Measurements from ENCODE around the gene LCNL1.

LCNL1 gene

GRCh38 chr9:137022662-137023008 is 39.8 kb downstream of the LCNL1 start:
- H3K36me3 ChIP-seq = peaks cover 4 to 32% (median 6%) of the 10 kb centered on the region in 3 donors
- TF ChIP-seq, protein P1, sequence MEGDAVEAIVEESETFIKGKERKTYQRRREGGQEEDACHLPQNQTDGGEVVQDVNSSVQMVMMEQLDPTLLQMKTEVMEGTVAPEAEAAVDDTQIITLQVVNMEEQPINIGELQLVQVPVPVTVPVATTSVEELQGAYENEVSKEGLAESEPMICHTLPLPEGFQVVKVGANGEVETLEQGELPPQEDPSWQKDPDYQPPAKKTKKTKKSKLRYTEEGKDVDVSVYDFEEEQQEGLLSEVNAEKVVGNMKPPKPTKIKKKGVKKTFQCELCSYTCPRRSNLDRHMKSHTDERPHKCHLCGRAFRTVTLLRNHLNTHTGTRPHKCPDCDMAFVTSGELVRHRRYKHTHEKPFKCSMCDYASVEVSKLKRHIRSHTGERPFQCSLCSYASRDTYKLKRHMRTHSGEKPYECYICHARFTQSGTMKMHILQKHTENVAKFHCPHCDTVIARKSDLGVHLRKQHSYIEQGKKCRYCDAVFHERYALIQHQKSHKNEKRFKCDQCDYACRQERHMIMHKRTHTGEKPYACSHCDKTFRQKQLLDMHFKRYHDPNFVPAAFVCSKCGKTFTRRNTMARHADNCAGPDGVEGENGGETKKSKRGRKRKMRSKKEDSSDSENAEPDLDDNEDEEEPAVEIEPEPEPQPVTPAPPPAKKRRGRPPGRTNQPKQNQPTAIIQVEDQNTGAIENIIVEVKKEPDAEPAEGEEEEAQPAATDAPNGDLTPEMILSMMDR (IDR thresholded peaks at IDR 0.05) = no peak
- H3K9me3 ChIP-seq = no peaks in the 10 kb centered on the region
- no peak for DNase-seq
- no peak overlapping the region for H3K4me3 ChIP-seq
- H3K27ac ChIP-seq = no peak overlapping the region
- H3K27me3 ChIP-seq = no peaks in the 10 kb centered on the region
- intact Hi-C loops (cut with DNase I; ENCODE audit: low total_unique reads) = no loop called here
- peaks cover 0 to 23% (median 13%) of the 10 kb centered on the region in 4 donors for H3K4me1 ChIP-seq

DNA sequence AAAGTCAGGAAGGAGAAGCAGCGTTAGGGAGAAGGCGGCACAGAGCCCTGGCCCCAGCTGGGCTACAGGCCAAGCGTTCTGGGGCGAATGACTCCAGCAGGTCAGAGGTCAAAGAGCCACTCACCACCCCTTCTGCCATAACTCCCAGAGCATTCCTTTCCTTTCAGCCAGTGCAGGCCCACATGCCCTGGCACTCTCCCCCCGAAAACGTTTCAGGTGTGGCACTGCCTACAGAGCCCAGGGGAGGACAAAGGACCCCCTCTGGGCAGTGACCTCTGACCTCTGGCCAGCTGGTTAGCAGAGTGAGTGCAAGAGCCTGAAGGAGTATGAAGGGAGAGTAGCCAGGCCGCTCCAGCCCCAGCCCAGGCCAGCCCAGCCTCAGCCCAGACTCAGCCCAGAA is 40.4 kb downstream of the LCNL1 start:
- TF ChIP-seq, protein P1 (IDR thresholded peaks at IDR 0.05) = no peak
- intact Hi-C loops (cut with DNase I; ENCODE audit: low total_unique reads) = no loop called here
- no peaks in the 10 kb centered on the region for H3K27me3 ChIP-seq
- DNase-seq = no peak
- no peak overlapping the region for H3K4me3 ChIP-seq
- H3K27ac ChIP-seq = no peak overlapping the region
- H3K9me3 ChIP-seq = no peaks in the 10 kb centered on the region
- H3K4me1 ChIP-seq = peaks cover 0 to 24% (median 13%) of the 10 kb centered on the region in 4 donors
- H3K36me3 ChIP-seq = peaks cover 0 to 27% (median under 1%) of the 10 kb centered on the region in 3 donors

DNA sequence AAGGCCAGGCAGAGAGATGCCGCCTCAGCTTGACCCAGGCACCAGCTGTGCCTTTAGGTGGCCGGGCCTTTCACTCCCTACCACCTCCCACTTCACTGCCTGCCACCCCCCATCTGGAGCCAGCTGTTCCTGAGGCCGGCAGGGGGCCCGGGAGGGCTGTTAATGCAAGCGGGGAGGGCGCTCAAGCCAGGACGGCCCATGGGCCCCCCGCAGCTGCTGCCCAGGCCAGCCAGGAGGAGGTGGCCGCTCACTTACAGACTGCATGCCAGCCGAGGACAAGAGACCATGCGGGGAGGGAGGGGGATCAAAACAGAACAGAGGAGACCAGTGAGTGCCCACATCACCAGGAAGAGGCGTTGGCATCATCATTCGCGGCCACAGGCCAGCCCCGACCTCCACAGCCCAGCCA is 40.8 kb downstream of the LCNL1 start:
- TF ChIP-seq, protein P1 (IDR thresholded peaks at IDR 0.05) = no peak
- H3K9me3 ChIP-seq = no peaks in the 10 kb centered on the region
- peaks cover 0 to 26% (median 0%) of the 10 kb centered on the region in 3 donors for H3K36me3 ChIP-seq
- DNase-seq = no peak
- H3K27ac ChIP-seq = no peak overlapping the region
- intact Hi-C loops (cut with DNase I; ENCODE audit: low total_unique reads) = no loop called here
- peaks cover 0 to 27% (median 16%) of the 10 kb centered on the region in 4 donors for H3K4me1 ChIP-seq
- H3K4me3 ChIP-seq = no peak overlapping the region
- H3K27me3 ChIP-seq = no peaks in the 10 kb centered on the region

DNA sequence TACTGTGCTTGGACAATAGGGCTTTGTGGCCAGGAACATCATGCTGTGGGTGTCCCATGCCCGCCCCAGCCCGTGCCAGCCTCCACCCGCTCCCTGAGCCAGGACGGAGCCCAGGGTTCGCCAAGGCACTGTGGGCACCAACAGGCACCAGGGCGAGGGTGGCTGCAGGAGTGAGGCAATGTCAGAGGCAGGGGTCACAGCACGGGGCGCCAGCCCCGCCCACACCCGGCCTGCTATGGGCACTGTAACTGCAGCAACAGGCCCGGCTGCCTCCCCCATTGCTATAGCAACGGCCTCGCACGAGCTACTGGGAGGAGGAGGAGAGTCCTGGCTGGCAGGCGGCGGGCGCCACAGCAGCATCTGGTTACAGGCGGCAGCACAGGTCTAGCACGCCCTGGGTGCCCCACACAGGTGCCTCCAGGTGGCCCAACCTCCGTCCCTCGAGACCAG is 42.7 kb downstream of the LCNL1 start:
- Histone ChIP-seq H3K4me3 (no peak overlapping the region), H3K9me3 (no peaks in the 10 kb centered on the region), H3K27me3 (no peaks in the 10 kb centered on the region), H3K36me3 (peaks cover 0 to 11% (median 0%) of the 10 kb centered on the region in 3 donors), H3K4me1 (peaks cover 0 to 38% (median 28%) of the 10 kb centered on the region in 4 donors), H3K27ac (no peak overlapping the region)
- intact Hi-C loops (cut with DNase I; ENCODE audit: low total_unique reads) = loop anchor here (5.0 kb wide), 2 partner anchors 73 to 183 kb away; partner anchors contain the start of genes AJM1 and LCN12
- no peak for DNase-seq
- TF ChIP-seq, protein P1 (IDR thresholded peaks at IDR 0.05) = no peak

GRCh38 chr9:137026384-137026783 is 43.6 kb downstream of the LCNL1 start:
- DNase-seq = no peak
- H3K27ac ChIP-seq = no peak overlapping the region
- TF ChIP-seq, protein P1 (IDR thresholded peaks at IDR 0.05) = no peak
- H3K4me3 ChIP-seq = no peak overlapping the region
- intact Hi-C loops (cut with DNase I; ENCODE audit: low total_unique reads) = loop anchor here (5.0 kb wide), 2 partner anchors 74 to 184 kb away; partner anchors contain the start of genes AJM1 and LCN12
- H3K27me3 ChIP-seq = no peaks in the 10 kb centered on the region
- peaks cover 0 to 38% (median 28%) of the 10 kb centered on the region in 4 donors for H3K4me1 ChIP-seq
- peaks cover 0 to 2% (median 0%) of the 10 kb centered on the region in 3 donors for H3K36me3 ChIP-seq
- H3K9me3 ChIP-seq = no peaks in the 10 kb centered on the region
